DND-41 (cell line): ENCODE measurements around the gene ARHGEF4.

ENCODE experiments used
- CTCF ChIP-seq: IDR thresholded peaks from 2 replicates; pipeline ENCODE4 v1.5.1; 2012; ENCODE audit warnings: borderline replicate concordance, low read length, moderate library complexity, mild to moderate bottlenecking; ENCODE audit not compliant: poor library complexity, severe bottlenecking; ENCODE audit errors: extremely low read depth
- EZH2 ChIP-seq: IDR thresholded peaks from 3 replicates; pipeline ENCODE4 v1.6.1; 2012; ENCODE audit warnings: borderline replicate concordance, low read depth, mild to moderate bottlenecking, moderate library complexity, low read length, inconsistent platforms; ENCODE audit not compliant: severe bottlenecking

GRCh38 chr2:131056932-131057287, 220.2 kb downstream of the ARHGEF4 start:
- TF ChIP-seq CTCF (no peak), EZH2 (no peak)
